HepG2 (cell line): ENCODE measurements around the gene ANXA6. TPM values are rescaled to one million over a fixed set of nuclear protein-coding genes. Genes with fewer than 3 reads are reported as not detected.

Experiments used
- ARNT2 ChIP-seq: sonication (generic); formaldehyde crosslinking; IDR thresholded peaks from 2 replicates; pipeline ENCODE4 v1.8.0; 2022; ENCODE audit warnings: mild to moderate bottlenecking, low read depth, missing genetic modification reagents, moderate library complexity
- FOSL1 ChIP-seq: sonication (generic); formaldehyde crosslinking; IDR thresholded peaks from 2 replicates; pipeline ENCODE4 v1.9.0; 2021; ENCODE audit warnings: missing genetic modification reagents, borderline replicate concordance
- GATA4 ChIP-seq: sonication (generic); IDR thresholded peaks from 2 replicates; pipeline ENCODE4 v1.6.1; 2016; ENCODE audit warnings: antibody characterized with exemption, low read depth, borderline replicate concordance
- HNF4G ChIP-seq, 2 experiments: sonication (generic) in 1 of 2; formaldehyde crosslinking in 1 of 2; IDR thresholded peaks; 2 replicates each; pipeline versions ENCODE4 v1.4.0 to v1.6.1; 2011 to 2020; ENCODE audit warnings: borderline replicate concordance in 2 of 2, low read depth in 2 of 2, mild to moderate bottlenecking in 2 of 2, low read length in 1 of 2, missing genetic modification reagents in 1 of 2, moderate library complexity in 1 of 2
- HOXA7 ChIP-seq: sonication (generic); formaldehyde crosslinking; IDR thresholded peaks from 2 replicates; pipeline ENCODE4 v1.8.1; 2022; ENCODE audit warnings: mild to moderate bottlenecking, missing genetic modification reagents, moderate library complexity
- KAT7 ChIP-seq: IDR thresholded peaks from 2 replicates; pipeline ENCODE4 v1.6.1; 2018; ENCODE audit warnings: borderline replicate concordance, missing compliant biosample characterization
- MED1 ChIP-seq: sonication (generic); formaldehyde crosslinking; IDR thresholded peaks from 2 replicates; pipeline ENCODE4 v1.4.0; 2020; ENCODE audit warnings: missing genetic modification reagents
- MEIS2 ChIP-seq: sonication (generic); formaldehyde crosslinking; IDR thresholded peaks from 2 replicates; pipeline ENCODE4 v1.9.0; 2021; ENCODE audit warnings: mild to moderate bottlenecking, missing genetic modification reagents
- PHF21A ChIP-seq: sonication (generic); formaldehyde crosslinking; IDR thresholded peaks from 2 replicates; pipeline ENCODE4 v1.5.0; 2020; ENCODE audit warnings: mild to moderate bottlenecking, missing genetic modification reagents
- PLRG1 ChIP-seq: fragments of 450-650 bp; conservative IDR thresholded peaks from 2 replicates; pipeline ENCODE4 v1.6.1; 2016
- TMF1 ChIP-seq: sonication (generic); formaldehyde crosslinking; IDR thresholded peaks from 2 replicates; pipeline ENCODE4 v1.8.1; 2022; ENCODE audit warnings: low read depth, missing genetic modification reagents
- XRCC5 ChIP-seq: fragments of 200-400 bp; formaldehyde crosslinking; optimal IDR thresholded peaks from 2 replicates; pipeline ENCODE3; 2017; ENCODE audit warnings: mild to moderate bottlenecking, low read length
- ZMYM4 ChIP-seq: sonication (generic); formaldehyde crosslinking; IDR thresholded peaks from 2 replicates; pipeline ENCODE4 v1.8.1; 2023; ENCODE audit warnings: mild to moderate bottlenecking, missing genetic modification reagents
- ZNF292 ChIP-seq: sonication (generic); formaldehyde crosslinking; IDR thresholded peaks from 2 replicates; pipeline ENCODE4 v1.8.1; 2022; ENCODE audit warnings: mild to moderate bottlenecking, low read depth, missing genetic modification reagents, borderline replicate concordance
- ZNF430 ChIP-seq: sonication (generic); formaldehyde crosslinking; IDR thresholded peaks from 2 replicates; pipeline ENCODE4 v1.9.0; 2021; ENCODE audit warnings: mild to moderate bottlenecking, missing genetic modification reagents
- ZNF577 ChIP-seq: sonication (generic); formaldehyde crosslinking; IDR thresholded peaks from 2 replicates; pipeline ENCODE4 v1.4.0; 2020; ENCODE audit warnings: mild to moderate bottlenecking, low read depth, missing genetic modification reagents, borderline replicate concordance
- ZNF678 ChIP-seq: sonication (generic); formaldehyde crosslinking; IDR thresholded peaks from 2 replicates; pipeline ENCODE4 v1.4.0; 2020; ENCODE audit warnings: mild to moderate bottlenecking, missing genetic modification reagents
- ZNF781 ChIP-seq: sonication (generic); formaldehyde crosslinking; IDR thresholded peaks from 2 replicates; pipeline ENCODE4 v1.5.1; 2020; ENCODE audit warnings: borderline replicate concordance, mild to moderate bottlenecking, missing genetic modification reagents; ENCODE audit errors: not compliant biosample characterization
- ZNF891 ChIP-seq: sonication (generic); formaldehyde crosslinking; IDR thresholded peaks from 2 replicates; pipeline ENCODE4 v1.5.0; 2020; ENCODE audit warnings: mild to moderate bottlenecking, missing genetic modification reagents
- polyA plus RNA-seq, 8 experiments: library from polyadenylated mRNA; depleted of rRNA in 3 of 8; stranded (reverse) in 7 of 8; unstranded in 1 of 8; fragments of >200 nt; fragmentation: Illumina TruSeq in 4 of 8; extraction: Trizol in 4 of 8; gene quantifications; 2 replicates each; pipeline versions ENCODE4 v1.2.1 to v1.2.3, GENCODE V29; 2011 to 2016; ENCODE audit warnings: low read depth in 4 of 8, missing spikeins in 1 of 8, mixed read lengths in 1 of 8; ENCODE audit not compliant: insufficient read depth in 1 of 8
- total RNA-seq, 5 experiments: library from RNA; depleted of rRNA; stranded (reverse); fragments of >200 nt; fragmentation: Illumina TruSeq; extraction: Trizol; gene quantifications; 2 replicates each; pipeline ENCODE4 v1.2.3, GENCODE V29; 2016; ENCODE audit warnings: low read depth in 1 of 5
- TF ChIP-seq, protein P1 (sequence below): sonication (generic); formaldehyde crosslinking; IDR thresholded peaks from 2 replicates; pipeline ENCODE4 v1.5.0; 2020; ENCODE audit warnings: mild to moderate bottlenecking, missing genetic modification reagents
- TF ChIP-seq, protein P2 (sequence below): sonication (generic); formaldehyde crosslinking; IDR thresholded peaks from 2 replicates; pipeline ENCODE4 v1.4.0; 2020; ENCODE audit warnings: missing genetic modification reagents, borderline replicate concordance
- TF ChIP-seq, protein P3 (sequence below): sonication (generic); formaldehyde crosslinking; IDR thresholded peaks from 2 replicates; pipeline ENCODE4 v1.4.0; 2020; ENCODE audit warnings: missing genetic modification reagents
- TF ChIP-seq, protein P4 (sequence below): sonication (generic); formaldehyde crosslinking; IDR thresholded peaks from 2 replicates; pipeline ENCODE4 v1.8.0; 2023; ENCODE audit warnings: mild to moderate bottlenecking, missing genetic modification reagents

ANXA6 gene
- total and polyA plus RNA-seq, 2 of the 13 experiments (the other 11 are each of a cell fraction or from before 2014, with no cell fraction given), result 103 to 125 TPM

DNA sequence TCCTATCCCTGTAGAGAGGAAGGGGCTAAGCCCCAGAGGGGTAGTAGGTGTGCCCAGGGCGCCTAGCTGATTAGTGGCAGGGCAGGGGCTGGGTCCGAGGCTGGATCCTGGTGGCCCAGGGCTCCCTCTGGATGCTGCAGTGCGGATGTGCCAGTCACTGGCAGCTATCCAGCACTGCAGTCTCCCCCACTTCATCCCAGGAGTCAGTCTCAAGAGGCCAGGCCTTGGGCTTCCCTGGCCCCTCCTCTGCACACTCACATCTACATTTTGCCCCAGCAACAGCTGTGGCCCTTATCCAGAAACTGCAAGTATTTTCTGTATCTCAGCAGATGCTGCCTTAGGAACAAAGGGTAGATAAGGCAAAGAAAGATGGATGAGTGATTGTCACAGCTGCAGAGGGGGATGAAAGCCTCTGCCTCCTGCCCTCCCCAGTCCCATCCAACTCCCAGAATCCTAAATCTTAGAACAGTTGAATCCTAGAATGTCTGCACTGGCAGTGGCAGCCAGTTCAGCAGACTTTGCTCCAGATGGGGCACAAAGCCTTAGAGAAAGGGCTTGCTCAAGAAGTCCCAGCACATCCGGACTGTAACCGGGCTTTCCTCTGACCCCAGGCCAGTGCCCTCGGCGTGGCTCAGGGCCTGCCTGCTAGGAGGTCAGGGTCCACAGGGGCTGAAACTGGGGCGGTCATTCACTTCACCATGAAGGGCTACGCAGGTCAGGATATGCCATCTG is 1.6 kb downstream of the ANXA6 start (continued):
- TF ChIP-seq, protein P1, sequence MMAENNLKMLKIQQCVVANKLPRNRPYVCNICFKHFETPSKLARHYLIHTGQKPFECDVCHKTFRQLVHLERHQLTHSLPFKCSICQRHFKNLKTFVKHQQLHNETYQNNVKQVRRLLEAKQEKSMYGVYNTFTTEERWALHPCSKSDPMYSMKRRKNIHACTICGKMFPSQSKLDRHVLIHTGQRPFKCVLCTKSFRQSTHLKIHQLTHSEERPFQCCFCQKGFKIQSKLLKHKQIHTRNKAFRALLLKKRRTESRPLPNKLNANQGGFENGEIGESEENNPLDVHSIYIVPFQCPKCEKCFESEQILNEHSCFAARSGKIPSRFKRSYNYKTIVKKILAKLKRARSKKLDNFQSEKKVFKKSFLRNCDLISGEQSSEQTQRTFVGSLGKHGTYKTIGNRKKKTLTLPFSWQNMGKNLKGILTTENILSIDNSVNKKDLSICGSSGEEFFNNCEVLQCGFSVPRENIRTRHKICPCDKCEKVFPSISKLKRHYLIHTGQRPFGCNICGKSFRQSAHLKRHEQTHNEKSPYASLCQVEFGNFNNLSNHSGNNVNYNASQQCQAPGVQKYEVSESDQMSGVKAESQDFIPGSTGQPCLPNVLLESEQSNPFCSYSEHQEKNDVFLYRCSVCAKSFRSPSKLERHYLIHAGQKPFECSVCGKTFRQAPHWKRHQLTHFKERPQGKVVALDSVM, result no peak
- TF ChIP-seq ZNF781 (CRISPR knock-in tag), result no peak
- TF ChIP-seq ZNF678, result no peak
- TF ChIP-seq XRCC5, result peak; percentile 17
- TF ChIP-seq HNF4G (IDR thresholded peaks at IDR 0.05; ENCODE audit: borderline replicate concordance, low read depth, low read length), result peak; percentile 80
- peak; percentile 65; the same call in 1 of the 2 replicates for TF ChIP-seq HNF4G (CRISPR knock-in tag; IDR thresholded peaks at IDR 0.05; ENCODE audit: borderline replicate concordance, low read depth)
- TF ChIP-seq ZMYM4 (CRISPR knock-in tag), result peak; percentile 28; the same call in 1 of the 2 replicates
- TF ChIP-seq PLRG1, result no peak
- no peak for TF ChIP-seq MEIS2 (CRISPR knock-in tag)
- TF ChIP-seq TMF1 (CRISPR knock-in tag), result no peak
- peak; percentile 62; the same call in 1 of the 2 replicates for TF ChIP-seq KAT7 (CRISPR knock-in tag)
- TF ChIP-seq, protein P2, sequence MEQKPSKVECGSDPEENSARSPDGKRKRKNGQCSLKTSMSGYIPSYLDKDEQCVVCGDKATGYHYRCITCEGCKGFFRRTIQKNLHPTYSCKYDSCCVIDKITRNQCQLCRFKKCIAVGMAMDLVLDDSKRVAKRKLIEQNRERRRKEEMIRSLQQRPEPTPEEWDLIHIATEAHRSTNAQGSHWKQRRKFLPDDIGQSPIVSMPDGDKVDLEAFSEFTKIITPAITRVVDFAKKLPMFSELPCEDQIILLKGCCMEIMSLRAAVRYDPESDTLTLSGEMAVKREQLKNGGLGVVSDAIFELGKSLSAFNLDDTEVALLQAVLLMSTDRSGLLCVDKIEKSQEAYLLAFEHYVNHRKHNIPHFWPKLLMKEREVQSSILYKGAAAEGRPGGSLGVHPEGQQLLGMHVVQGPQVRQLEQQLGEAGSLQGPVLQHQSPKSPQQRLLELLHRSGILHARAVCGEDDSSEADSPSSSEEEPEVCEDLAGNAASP (CRISPR knock-in tag), result peak; percentile 52
- TF ChIP-seq, protein P3, sequence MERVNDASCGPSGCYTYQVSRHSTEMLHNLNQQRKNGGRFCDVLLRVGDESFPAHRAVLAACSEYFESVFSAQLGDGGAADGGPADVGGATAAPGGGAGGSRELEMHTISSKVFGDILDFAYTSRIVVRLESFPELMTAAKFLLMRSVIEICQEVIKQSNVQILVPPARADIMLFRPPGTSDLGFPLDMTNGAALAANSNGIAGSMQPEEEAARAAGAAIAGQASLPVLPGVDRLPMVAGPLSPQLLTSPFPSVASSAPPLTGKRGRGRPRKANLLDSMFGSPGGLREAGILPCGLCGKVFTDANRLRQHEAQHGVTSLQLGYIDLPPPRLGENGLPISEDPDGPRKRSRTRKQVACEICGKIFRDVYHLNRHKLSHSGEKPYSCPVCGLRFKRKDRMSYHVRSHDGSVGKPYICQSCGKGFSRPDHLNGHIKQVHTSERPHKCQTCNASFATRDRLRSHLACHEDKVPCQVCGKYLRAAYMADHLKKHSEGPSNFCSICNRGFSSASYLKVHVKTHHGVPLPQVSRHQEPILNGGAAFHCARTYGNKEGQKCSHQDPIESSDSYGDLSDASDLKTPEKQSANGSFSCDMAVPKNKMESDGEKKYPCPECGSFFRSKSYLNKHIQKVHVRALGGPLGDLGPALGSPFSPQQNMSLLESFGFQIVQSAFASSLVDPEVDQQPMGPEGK (CRISPR knock-in tag), result peak; percentile 60
- TF ChIP-seq GATA4, result no peak
- no peak for TF ChIP-seq HOXA7 (CRISPR knock-in tag)
- TF ChIP-seq PHF21A (CRISPR knock-in tag), result peak; percentile 78; the same call in 1 of the 2 replicates
- TF ChIP-seq, protein P4, sequence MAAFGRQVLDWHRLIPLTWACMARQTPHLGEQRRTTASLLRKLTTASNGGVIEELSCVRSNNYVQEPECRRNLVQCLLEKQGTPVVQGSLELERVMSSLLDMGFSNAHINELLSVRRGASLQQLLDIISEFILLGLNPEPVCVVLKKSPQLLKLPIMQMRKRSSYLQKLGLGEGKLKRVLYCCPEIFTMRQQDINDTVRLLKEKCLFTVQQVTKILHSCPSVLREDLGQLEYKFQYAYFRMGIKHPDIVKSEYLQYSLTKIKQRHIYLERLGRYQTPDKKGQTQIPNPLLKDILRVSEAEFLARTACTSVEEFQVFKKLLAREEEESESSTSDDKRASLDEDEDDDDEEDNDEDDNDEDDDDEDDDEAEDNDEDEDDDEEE (CRISPR knock-in tag), result no peak
- TF ChIP-seq ZNF292 (CRISPR knock-in tag), result peak; percentile 49; the same call in 1 of the 2 replicates
- 0 out of 2 replicates have a peak, but pooled peaks have one; percentile 46 for TF ChIP-seq ZNF430 (CRISPR knock-in tag)
- 0 out of 2 replicates have a peak, but pooled peaks have one; percentile 52 for TF ChIP-seq MED1
- no peak for TF ChIP-seq ZNF577 (CRISPR knock-in tag)
- no peak for TF ChIP-seq FOSL1 (CRISPR knock-in tag)
- TF ChIP-seq ARNT2 (CRISPR knock-in tag), result 0 out of 2 replicates have a peak, but pooled peaks have one; percentile 18
- 0 out of 2 replicates have a peak, but pooled peaks have one; percentile 35 for TF ChIP-seq ZNF891
